Measurements from ENCODE around the gene HECTD1.
"Not testable (repeated sequence)": the region's sequence is repeated elsewhere in the genome, so short reads cannot be mapped to it uniquely, and the experiment has no call there.

Gene HECTD1

DNA sequence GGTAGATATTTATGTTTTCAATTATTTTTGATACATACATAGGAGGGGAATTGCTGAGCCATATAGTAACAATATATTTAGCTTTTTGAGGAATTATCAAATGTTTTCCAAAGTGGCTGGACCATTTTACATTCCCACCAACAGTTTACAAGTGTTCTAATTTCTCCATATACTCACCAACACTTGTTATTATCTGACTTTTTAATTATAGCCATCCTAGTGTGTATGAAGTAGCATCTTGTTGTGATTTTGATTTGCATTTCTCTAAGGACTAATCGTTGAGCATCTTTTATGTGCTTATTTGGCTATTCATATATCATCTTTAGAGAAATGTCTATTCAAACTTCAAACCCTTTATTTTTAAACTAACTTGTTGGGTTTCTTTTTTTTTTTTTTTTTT lies 17.2 kb upstream of the HECTD1 start:
- no peak for DNase-seq

DNA sequence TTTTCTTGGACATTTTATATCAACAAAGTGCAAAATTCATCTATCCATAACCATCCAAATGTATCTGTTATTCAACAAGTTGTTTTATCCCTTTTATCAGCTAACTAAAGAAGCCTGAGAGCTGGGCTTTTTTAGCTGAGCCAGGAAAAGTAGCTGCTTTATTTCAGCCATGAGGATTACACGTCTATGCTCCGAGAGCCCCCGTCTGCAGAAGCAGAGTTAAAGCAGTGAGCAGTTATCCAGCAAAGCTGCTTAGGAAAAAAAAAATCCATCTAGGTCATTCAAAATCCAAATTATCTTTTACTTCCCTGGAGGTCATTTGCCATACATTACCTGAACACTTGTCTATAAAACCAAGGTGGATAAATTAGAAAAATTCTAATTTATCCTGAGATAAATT lies 15.7 kb upstream of the HECTD1 start:
- no peak for DNase-seq

DNA sequence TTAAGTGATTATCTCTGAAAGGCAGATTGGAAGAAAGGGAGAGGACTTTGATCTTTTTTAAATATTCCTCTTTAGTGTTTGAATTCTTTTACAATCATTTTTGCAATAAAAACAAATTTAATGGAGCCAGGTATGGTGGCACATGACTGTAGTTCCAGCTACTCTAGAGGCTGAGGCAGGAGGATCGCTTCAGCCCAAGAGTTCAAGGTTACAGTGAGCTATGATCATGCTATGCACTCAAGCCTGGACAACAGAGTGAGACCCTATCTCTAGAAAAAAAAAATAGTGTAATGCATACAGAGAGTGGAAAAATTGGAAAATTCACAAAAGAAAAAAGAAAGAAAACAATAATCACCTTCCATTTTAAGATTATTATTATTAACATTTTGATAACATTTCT lies 15.2 kb upstream of the HECTD1 start:
- DNase-seq, result no peak

DNA sequence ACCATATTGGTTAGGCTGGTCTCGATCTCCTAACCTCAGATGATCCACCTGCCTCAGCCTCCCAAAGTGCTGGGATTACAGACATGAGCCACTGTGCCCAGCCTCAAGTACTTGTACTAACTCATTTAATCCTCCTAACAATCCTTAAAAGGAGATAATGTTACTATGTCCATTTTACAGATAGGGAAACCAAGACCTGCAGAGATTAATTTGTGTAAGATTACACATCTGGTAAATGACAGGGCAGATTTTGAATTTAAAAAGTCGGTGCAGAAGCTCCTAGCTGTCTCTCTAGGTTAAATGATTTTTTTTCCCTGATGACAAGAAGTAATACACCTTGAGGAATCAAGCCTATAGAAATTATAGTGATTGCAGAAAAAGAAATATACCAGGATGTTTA lies 13.7 kb upstream of the HECTD1 start:
- DNase-seq, result no peak

DNA sequence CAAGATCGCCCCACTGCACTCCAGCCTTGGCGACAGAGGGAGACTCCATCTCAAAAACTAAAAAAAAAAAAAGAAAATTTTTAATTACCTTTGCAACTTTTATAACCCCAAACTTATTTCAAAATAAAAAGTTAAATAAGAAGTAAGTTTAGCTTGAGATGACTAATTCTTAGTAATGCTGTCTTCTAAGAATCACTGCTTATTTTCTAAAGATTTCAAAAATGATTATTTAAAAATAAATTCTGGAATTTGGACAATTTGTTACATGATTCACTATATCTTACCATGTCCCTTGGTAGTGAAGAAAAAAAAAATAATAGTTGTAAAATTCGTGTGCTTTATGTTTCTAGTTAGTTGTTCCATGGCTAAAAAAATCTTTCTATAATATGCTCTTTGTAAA lies 11.6 kb upstream of the HECTD1 start:
- DNase-seq, result no peak

DNA sequence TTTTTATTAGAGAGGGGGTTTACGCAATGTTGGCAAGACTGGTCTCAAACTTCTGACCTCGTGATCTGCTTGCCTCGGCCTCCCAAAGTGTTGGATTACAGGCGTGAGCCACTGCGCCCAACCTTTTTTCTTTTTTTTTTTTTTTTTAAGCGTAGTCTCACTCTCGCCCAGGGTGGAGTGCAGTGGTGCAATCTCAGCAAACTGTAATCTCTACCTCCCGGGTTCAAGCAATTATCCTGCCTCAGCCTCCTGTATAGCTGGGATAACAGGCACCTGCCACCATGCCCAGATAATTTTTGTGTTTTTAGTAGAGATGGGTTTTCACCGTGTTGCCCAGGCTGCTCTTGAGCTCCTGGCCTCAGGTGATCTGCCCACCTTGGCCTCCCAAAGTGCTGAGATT lies 8.8 kb upstream of the HECTD1 start:
- DNase-seq, result no peak

DNA sequence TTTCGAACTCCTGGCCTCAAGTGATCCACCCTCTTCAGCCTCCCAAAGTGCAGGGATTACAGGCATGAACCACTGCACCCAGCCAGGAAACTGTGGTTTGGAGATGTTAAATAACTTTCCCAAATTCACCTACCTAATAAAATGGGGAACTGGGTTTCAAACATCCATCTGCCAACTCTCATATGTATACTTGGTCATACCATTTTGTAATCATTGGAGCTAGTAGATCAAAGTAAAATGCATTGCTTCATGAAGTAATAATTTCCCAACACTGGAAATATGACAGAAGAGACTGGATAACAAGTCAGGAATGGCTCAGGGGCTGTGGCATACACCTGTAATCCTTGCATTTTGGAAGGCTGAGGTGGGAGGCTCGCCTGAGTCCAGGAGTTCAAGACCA lies 5.3 kb upstream of the HECTD1 start:
- no peak for DNase-seq

DNA sequence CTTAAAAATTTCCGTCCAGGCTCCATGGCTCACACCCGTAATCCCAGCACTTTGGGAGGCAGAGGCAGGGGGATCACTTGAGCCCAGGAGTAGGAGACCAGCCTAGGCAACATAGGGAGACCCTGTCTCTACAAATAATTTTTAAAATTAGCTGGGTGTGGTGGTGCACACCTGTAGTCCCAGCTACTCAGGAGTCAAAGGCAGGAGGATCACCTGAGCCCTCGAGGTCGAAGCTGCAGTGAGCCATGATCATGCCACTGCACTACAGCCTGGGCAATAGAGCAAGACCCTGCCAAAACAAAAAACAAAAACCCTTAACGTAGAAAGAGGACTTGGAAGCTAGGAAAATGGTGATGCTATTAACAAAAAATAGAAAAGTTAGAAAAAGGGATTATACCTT lies 2.0 kb upstream of the HECTD1 start:
- DNase-seq, result no peak

DNA sequence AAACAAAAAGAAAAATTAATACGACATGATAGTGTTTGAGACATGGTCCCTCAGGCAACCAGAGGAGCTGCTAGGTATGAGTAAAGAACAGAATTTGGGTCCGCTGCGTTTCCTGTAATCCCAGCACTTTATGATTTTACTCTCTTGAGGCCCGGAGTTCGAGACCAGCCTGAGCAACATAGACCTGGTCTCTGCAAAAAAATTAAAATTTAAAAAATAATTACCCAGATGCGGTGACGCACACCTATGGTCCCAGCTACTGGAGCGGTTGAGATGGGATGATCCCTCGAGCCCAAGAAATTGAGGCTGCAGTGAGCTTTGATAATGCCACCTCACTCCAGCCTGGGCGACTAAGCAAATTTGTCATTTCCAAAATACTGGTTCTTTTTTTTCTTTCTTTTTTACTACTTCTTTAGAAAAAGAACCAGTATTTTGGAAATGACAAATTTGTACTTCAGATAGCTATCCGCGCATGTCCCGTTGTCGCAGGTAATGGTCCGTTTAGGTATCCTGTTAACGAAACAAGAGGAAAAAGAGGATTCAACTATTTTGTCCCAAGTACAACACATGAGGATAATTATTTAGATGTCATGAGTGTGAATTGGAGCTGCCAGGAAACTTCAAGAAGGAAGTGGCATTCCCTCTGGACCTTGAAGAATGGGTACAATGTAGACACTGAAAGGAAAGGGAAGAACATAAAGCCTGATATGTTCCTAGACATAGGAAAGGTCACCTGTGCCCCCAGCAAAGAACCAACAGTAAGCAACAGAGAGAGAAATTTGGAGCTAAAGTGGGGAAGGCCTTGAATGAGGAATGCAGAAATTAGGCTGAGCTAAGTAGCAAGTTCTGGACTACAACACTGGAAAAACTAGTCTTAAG lies 1.2 kb upstream of the HECTD1 start:
- DNase-seq, result no peak

DNA sequence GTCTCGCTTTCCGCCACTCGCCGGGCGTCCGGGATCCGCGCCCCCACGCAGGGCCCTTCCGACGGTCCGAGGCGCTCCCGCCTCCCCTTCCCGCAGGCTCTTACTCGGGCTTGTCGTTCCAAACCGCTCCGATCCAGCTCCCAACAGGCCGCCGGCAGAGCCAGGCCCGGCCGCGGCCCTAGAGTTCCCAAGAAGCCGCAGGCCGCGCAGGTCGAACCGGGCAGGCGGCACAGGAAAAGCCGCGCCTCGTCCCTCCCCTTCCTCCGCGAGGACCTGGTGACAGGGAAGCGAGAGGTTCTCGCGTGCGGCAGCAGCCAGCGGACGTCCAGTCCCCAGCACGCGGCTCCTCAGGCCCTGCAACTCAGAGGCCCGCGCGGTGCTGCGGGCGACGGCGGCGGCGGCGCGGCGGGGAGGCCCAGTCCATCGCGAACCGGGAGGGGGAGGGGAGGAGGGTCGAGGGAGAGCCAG lies 272 bp downstream of the HECTD1 start:
- peak; percentile 88 for DNase-seq

DNA sequence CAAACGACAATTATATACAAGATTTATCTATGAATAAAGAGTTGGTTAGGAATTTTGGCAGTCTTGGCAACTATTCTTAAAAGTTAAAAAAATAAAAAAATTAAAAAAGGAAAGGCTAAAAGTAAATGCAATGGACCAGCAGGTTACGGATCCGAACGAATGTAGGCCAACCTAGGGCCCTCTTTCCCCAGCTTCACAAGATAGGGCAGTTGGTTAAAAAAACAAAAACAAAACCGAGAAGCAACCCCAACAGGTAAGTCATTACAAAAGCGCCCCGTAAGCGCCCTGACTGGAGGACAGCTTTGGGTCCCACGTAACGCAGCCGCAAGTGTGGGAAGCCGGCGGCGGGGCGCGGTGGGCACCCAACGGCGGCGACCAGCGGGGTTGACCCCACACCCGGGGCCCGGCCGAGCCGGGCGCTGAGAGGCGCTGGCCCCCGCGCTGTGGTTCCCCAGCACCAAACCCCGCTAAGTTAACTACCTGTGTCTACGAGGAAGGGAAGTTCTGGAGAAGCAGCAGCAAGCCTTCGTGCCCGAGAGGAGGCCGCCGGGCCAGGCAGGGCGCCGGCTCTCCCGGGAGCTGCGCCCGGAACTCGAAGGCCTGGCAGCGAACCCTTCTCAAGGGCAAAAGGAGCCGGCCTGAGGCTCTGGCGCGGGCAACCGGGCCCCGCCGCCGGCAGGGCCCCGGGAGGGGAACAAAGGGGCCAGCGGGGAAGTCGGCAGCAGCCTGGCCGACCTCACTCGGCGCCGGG lies 882 bp downstream of the HECTD1 start:
- DNase-seq, result peak; percentile 25

DNA sequence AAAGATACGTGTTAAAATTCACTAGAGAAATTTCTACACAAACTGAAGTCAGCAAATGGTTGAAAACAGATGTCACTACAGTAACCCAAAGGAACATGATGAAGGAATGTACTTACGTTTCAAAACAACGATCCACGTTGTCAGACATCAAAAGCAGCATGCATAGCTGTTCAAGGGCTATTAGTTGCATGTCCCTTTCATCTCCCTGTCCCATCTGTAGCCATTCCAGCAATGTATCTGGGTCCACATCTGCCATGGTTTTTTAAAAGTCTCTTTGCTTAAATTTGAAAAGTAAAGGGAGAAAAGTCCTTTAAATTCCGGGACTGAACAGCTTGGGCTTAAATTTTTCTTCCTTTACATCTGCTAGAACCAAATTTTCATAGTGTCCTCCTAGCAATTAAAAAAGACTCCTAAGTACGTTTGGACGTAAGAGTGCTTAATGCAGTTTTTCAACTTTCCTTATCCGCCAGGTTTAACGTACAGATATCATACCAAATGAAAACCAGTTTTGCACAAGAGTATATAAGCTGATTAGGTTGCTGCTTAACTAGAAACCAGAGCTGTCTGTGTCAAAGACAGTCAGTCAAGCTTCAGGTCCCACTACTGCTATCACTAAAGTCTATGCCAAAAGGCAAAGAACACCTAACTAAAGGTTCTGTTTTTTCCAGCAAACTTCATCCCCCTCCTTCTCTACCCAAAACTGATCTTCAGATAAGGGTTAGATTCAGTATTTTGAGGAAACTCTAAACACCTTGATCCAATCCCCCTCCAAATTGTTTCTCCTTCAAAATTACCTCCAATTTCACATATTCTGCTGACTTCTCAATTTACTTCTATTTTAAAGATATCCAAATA lies 1.7 kb downstream of the HECTD1 start:
- no peak for DNase-seq

DNA sequence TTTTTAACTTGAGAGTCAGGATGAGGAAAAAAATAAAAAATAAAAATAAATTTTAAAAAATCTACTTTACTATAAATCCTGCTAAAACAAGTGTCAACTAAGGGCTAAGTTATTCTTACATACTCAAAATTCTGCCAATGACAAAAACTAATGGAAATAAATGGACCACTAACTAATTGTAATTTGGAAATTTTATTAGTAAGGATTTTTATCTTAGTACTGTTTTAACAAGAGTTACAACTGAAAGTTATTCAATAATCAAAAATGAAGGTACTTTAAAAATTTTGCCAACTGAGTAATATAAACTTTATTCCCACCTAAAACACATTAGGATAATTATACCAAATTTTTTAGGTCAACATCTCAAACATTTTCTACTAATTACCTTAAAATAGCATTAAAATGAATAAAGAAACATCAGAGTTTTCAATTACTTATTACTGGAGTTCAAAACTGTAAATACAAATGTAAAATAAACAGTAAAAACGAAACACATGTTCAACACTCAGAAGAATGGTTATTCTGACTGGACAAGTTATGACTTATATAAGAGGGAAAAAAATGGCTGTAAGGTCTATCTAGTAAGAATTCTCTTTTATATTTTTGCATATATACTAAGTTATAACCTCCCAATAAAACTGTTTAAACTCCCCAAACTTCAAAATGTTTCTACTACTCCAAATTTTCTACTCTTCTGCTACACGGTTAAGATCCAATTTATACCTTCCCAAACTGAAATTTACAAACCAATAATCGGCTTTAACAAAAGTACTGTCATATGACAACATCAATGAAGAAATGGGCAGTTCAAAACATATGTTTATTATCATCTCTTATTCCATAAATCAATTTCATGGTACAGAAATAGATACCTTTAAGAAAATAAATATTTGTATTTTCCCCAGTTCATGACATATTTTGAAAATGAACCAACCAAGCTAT lies 2.7 kb downstream of the HECTD1 start:
- no peak for DNase-seq

DNA sequence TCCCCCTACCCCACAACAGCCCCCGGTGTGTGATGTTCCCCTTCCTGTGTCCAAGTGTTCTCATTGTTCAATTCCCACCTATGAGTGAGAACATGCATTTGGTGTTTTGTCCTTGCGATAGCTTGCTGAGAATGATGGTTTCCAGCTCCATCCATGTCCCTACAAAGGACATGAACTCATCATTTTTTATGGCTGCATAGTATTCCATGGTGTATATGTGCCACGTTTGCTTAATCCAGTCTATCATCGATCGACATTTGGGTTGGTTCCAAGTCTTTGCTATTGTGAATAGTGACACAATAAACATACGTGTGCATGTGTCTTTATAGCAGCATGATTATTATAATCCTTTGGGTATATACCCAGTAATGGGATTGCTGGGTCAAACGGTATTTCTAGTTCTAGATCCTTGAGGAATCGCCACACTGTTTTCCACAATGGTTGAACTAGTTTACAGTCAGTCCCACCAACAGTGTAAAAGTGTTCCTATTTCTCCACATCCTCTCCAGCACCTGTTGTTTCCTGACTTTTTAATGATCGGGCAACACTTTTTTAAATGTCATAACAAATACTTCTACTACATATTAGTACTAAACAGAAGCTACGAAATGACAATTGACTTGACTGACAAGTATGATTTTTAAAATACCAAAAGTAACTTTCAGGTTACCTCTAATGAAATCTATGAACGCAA lies 3.5 kb downstream of the HECTD1 start:
- not testable (repeated sequence) for DNase-seq

DNA sequence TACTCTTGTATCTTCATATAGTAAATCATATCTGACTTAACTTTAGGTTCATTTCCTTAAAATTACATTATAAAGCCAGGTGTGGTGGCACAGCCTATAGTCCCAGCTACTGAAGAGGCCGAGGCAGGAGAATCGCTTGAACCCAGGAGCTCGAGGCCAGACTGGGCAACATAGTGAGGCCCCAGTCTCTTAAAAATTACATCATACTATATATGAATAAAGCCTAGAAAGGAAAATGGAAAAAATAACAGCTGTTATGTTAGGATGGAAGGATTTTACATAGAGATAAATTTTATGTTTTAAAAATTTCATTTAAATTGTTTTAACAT lies 4.2 kb downstream of the HECTD1 start:
- no peak for DNase-seq

DNA sequence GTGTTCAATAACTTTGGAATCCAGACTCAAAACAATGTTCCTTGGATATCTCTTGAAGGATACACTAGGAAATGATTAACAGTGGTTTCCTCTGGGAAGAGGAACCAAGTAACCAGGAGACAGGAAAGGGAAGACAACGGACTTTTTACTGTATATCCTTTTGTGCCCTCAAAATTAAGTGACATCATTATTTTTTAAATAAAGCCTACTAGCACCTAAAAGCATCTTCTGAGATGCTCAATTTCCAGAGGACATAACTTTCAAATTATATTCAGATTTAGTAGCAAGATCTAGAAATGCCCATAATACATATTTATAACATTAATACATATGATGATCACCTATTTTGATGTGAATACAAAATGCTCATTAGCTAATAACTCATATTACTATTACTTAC lies 6.5 kb downstream of the HECTD1 start:
- no peak for DNase-seq

DNA sequence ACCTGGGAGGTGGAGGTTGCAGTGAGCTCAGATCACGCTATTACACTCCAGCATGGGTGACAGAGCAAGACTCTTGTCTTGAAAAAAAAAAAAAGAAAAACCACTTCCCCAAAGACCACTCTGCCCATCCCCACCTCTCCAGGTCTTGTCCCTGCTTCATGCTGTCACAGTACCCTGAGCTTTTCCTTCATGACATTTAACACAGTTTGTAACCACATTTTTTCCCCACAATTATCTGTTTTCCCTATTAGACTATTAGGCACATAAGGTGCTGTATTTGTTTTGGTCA lies 6.9 kb downstream of the HECTD1 start:
- DNase-seq, result no peak

DNA sequence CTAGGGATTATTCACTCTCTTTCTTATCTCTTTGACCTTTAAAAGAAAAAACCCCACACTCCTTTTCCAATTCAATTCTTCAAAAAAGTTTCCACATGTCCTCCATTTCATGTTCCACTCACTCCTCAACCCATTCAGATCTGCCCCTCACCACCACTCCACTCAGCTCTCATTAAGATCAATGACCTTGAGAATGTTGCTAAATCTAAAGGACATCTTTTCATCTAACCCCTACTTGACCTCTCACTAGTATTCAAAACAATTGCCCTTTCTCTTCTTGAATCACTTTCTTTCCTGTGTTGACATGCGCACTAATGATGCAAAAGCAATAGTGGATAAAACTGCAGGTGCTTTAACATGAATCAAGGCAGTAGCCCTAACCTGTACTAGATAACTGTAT lies 9.9 kb downstream of the HECTD1 start:
- DNase-seq, result no peak

DNA sequence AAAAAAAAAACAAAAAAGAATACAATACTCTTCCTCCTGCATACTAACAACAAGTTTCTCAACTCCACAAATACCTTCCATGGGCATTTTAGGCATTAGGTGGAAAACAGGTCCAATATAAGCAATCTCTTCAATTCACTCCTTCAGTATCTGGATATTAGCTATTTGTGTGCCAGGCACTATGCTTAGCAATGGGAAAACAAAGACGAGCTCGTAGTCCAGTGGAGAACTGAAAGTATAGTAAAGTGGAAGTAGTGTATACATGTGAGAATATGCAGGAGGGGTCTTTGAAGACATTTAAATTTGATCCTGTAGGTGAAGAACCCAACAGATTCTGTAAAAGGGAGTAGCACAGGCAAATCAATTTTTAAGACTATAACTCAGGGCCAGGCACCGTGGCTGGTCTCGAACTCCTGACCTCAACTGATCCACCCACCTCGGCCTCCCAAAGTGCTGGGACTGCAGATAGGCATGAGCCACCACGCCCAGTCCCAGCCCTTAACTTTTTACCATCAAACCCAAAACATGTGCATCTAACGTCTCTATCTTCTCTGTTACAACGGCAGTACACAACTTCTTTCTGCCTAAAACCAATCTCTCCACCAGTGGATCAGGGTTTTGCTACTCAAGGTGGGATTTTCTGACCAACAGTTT lies 10.6 kb downstream of the HECTD1 start:
- no peak for DNase-seq

DNA sequence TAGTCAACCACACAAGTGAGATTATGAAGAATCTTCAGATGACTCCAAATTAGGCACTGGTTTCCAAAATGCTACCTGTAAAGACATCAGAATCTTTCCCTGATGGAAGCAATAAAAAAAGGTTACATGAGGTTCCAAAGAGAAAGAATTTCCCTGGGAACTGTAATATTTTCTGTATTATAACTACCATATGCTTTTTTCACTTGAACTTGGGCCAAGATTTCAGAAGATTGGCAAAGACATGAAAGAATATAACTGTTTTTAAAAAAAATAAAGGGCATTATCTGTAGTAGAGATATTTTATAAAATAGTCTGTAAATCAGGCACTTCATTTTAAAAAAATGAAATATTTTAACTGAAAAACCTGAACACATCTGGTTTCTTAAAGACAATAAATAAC lies 12.9 kb downstream of the HECTD1 start:
- DNase-seq, result no peak

DNA sequence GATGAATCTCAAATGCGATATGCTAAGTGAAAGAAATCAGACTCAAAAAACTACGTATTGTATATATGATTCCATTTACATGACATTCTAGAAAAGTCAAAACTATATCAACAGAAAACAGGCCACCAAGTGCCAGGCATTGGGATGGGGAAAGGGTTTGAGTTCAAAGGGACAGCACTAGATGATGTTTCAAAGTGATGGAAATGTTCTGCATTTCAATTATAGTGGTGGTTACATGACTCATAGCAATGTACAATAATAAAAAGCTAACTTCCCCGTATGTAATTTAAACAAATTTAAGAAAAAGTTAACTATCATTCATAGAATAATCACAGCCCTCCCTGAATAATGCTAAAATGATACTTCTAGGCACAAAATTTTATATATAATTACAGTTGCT lies 13.5 kb downstream of the HECTD1 start:
- no peak for DNase-seq

Data from NCI-H1105 (cell line).